CD4-positive, alpha-beta T cell treated with Interleukin-10 for 1 hour (primary cell): Measurements from ENCODE around the gene GAPDH.
"Not testable (repeated sequence)": the region's sequence is repeated elsewhere in the genome, so short reads cannot be mapped to it uniquely, and the experiment has no call there.

Experiments used
- DNase-seq: peaks from one replicate; pipeline ENCODE4 v3.0.0-alpha.2; 2020

GAPDH gene

DNA sequence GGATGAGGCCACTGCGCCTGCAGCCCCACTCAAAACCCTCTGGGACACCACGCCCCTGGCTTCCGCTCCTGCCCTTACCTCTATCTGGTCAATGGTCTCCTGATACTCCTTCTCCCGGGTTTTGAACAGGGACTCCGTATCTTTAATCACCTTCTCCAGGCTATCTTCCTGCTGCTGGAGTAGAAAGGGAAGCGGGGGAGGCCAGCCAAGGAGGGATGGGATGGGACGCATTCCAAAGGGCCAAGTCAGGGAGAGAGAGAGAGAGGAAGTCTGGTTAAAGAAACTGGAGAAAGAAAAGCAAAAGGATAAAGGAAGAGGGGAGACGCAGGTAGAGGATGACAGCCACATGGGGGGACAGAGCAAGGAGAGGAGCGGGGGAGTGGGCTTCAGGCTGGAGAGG, 13.7 kb downstream of the GAPDH start:
- DNase-seq = no peak

GRCh38 chr12:6548556-6548955, 14.2 kb downstream of the GAPDH start:
- no peak for DNase-seq

DNA sequence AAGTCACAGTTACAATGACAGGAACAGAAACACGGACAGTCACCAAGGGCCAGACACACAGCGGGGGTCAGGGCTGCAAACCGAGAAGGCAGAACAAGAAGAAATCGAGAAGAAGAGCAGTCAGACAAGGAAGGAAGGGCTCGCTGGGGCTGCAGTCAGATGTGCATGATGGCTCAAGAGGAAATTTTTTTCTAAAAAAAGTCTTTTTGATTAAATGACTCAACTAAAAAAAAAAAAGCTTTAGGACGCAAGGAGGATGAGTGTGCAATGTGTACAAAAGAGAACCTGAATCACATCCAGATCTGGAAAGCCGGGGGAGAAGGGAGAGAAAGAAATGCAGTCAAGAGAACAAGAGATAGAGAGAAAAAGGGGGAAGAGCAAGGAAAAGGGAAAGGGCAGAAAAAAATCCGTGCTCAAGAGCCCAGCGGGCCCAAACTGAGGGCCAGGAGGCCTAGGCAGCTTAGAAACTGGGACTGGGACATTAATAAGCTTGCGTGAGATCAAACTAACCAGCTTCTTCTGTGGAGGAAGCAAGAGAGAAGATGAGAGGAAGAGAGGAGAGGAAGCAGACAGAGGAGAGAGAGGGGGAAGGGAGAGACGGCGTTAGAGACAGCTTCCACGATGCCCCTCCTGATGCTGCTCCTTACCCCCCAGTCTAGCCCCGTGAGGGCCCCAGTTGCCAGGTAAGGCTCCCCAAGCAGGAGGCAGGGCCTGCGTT, 14.8 kb downstream of the GAPDH start:
- DNase-seq = no peak

DNA sequence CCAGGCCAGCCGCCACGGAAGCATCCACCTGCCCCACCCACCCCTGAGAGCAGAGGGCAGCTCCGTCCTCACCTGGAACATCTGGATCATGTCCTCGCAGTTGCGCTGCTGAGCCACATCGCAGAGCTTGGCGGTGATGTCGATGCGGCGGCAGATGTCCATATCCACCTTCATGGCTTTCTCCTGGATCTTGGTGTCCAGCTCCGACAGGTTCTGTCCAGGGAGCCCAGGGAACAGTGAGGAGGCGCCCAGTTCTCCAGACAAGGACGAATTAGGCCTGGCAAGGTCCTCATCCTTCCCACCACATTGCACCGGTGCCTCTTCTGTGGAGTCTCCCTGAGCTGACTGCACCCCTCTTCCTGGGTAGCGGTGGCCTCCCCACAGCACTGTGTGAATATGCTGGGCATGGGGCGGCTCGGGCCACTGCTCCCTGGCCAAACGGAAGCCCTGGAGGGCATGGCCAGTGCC, 15.4 kb downstream of the GAPDH start:
- DNase-seq = no peak

DNA sequence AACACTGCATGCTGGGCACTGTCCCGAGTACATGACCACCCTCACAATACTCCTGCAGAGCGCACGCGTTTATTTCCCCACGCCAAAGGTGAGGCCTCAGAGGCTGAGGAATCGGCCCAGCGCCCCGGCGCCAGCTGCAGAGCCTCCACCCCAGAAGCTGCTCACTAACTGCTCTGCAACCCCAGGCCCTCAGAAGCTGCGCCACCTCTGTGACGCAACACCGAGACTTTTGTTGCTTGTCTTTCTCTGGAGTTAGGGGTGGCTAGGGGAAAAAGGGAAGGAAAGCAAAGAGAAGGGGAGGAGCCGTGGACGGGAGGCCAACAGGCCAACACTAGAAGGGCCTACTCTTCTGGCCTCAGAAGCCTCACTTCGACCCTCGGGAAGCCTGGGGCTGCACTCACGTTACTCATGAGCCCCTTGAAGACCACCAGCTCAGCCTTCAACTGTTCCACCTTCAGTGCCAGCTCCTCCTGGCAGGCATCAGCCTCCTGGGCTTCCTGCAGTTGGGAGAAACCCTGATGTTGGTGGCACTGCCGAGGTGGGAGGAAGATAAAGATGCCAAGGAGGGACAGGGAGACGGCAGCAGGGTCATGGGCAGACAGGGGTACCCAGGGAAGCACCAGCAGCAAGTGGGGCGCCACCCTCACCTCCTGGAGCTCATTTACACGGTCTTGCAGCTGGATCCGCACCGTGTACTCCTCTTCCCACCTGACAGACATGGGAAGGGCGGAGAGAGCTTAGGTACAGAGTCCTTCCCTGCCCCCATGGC, 16.2 kb downstream of the GAPDH start:
- DNase-seq = no peak

- no peak for DNase-seq
Measured at GRCh38 chr12:6551063-6551461, 16.7 kb downstream of the GAPDH start.

DNA sequence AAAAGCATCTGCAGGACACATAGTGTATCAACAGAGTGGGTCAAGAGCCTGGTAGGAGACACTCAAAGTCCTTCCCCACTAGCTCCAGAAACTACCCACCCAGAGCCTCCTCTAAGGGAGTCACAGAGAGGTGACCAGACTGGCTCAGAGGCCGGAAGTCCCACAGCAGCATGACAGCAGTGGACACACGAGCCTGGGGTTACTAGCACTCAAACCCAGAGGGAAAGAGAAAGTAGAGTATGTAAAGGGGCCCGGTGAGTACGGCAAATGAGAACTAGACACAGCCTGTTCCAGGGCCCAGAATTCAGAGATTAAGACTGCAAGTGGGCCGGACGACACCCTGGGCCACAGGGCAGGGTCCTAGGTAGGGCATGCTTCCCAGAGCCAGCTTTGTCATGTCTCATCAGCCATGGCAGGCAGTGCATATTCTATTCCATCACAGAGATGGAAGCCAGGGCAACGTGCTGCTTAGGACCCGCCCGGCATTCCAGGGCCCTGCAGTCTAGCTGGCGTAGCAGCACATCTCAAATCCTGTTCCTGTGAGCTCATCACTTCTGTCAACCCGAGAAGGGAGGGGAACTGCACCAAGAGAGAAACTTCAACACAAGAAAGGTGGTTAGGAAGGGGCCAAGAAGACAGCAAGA, 17.3 kb downstream of the GAPDH start:
- no peak for DNase-seq

- DNase-seq = no peak
Measured at GRCh38 chr12:6552140-6552551, 17.8 kb downstream of the GAPDH start.

DNA sequence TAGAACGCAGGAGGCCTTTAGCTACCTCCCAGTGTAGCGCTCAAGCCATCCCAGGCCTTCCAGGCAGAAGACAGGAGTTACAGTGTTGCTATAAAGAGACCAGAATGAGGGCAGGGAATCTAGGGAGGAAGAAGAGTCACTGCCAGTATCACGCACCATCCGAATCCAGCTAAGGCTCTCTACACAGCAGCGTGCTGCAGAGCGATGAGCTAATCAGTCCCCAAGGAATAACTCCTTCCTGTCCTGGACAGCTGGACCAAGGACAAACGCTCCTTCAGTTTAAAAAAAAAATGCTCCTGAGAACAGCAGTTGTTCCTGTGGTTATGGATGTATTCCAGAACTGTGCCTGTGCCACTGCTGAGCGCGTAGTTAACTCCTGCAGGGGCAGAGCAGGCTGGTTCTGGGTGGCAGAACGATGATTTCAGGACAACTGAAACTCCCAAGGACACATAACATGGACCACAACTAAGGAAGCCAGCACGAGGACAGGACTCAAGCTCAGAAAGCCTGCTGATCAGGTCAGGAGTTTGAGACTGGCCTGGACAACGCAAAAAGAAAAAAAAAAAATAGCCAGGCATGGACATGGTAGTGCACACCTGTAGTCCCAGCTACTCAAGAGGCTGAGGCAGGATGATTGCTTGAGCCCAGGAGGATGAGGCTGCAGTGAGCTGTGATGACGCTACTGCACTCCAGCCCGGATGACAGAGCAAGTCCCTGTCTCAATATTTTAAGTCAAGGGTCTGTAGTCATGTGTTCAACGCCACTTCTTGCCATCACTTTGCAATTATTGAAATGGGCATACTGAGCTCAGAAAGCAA, 18.9 kb downstream of the GAPDH start:
- DNase-seq = no peak

GRCh38 chr12:6554168-6555017, 20.1 kb downstream of the GAPDH start:
- peak; percentile 79 for DNase-seq

- DNase-seq = no peak
Measured at GRCh38 chr12:6555018-6555691, 20.8 kb downstream of the GAPDH start.

DNA sequence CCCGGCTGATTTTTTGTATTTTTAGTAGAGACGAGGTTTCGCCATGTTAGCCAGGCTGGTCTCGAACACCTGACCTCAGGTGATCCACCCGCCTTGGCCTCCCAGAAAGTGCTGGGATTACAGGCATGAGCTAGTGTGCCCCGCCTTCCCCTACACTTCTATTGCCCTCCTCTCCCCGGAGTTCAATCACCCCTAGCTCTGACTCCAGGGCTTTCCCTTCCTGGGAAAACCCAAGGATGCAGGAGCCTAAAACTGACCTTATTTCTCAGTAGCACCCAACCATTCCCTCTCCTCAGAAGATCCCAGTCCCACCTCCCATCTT, 22.1 kb downstream of the GAPDH start:
- DNase-seq = not testable (repeated sequence)

GRCh38 chr12:6556857-6557256, 22.5 kb downstream of the GAPDH start:
- DNase-seq = no peak

DNA sequence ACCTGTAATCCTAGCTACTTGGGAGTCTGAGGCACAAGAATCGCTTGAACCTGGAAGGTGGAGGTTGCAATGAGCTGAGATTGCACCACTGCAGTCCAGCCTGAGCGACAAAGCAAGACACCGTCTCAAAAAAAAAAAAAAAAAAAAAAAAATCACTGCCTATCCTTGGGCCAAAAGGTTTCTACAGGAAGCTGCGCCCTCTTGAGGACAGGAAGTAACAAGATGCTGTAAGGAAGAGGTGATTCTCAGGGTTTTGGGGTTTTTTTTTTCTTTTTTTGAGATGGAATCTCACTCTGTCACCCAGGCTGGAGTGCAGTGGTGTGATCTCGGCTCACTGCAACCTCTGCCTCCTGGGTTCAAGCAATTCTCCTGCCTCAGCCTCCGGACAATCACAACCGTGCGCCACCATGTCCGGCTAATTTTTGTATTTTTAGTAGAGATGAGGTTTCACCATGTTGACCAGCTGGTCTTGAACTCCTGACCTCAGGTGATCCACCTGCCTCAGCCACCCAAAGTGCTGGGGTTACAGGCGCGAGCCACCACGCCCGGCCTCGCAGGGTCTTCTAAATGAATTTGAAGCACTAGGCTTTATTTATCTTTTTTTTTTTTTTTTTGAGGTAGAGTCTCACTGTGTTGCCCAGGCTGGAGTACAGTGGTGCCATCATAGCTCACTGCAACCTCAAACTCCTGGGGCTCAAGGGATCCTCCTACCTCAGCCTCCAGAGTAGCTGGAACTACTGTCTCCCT, 23.9 kb downstream of the GAPDH start:
- peak; percentile 80 for DNase-seq

DNA sequence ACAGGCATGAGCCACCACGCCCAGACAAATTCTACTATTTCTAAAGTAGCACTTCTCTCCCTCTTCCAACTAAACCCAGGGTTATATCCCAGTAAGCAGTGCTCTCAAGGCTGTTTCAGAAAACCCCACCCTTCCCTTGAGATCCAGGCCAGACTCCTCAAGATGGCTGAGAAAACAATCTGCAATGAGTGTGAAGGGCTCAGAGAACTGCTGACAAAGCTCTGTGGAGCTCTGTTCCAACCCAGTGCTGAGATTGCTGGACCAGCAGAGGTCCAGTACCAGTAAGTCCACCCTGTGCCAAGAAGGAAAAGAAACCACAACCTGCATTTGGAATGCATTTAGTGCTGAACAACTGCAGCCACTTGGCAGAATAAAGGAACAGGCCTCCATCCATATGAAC, 25.2 kb downstream of the GAPDH start:
- DNase-seq = no peak

GRCh38 chr12:6560501-6561205, 26.3 kb downstream of the GAPDH start:
- DNase-seq = no peak

DNA sequence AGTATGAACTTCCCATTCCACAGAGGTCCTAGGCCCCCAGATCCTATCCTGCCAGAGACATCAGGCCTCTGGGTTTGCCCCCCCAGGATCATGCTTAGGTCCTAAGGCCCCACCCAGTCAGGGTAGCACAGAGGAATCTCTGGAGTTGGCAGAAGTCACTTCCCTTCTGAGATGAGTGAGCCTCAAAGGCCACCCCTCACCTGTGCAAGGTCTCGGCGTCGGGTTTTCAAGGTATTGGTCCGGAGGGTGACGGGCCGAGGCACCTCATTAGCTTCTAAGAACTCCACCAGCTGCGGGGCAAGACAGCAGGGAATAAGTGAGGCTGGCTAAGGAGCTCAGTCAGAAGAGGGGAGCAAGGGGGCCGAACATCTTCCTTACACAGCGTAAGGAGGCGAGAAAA, 28.6 kb downstream of the GAPDH start:
- DNase-seq = no peak

GRCh38 chr12:6563448-6564050, 29.2 kb downstream of the GAPDH start:
- DNase-seq = peak; percentile 70

- DNase-seq = no peak
Measured at GRCh38 chr12:6567112-6567670, 32.9 kb downstream of the GAPDH start.
